Activated T-cell treated with anti-CD3 and anti-CD28 coated beads, Interleukin-2, amount 50 U/mL, for 4 hours (primary cell): Measurements from ENCODE around the gene ZBTB25. TPM values are rescaled to one million over a fixed set of nuclear protein-coding genes. Genes with fewer than 3 reads are reported as not detected.

ENCODE experiments used
- ATAC-seq, 2 donors: fragments of 200-7000 bp; cut with Tn5 transposase; one replicate each; pipeline ENCODE4 v1.10.0; 2021
- DNase-seq: peaks from one replicate; pipeline ENCODE4 v3.0.0-alpha.2; 2020
- H3K27me3 Mint-ChIP-seq: one replicate; pipeline ENCODE4 v1.8.0; 2021; ENCODE audit warnings: low read depth, mixed read lengths
- H3K36me3 Mint-ChIP-seq: one replicate; pipeline ENCODE4 v1.8.0; 2022; ENCODE audit warnings: mixed read lengths; ENCODE audit not compliant: insufficient read depth
- H3K4me1 Mint-ChIP-seq: one replicate; pipeline ENCODE4 v1.8.0; 2021; ENCODE audit warnings: low read depth, mixed read lengths
- H3K4me3 Mint-ChIP-seq: one replicate; pipeline ENCODE4 v1.8.0; 2021; ENCODE audit warnings: mild to moderate bottlenecking, moderate library complexity, mixed read lengths
- H3K9me3 Mint-ChIP-seq: one replicate; pipeline ENCODE4 v1.8.0; 2021; ENCODE audit warnings: mixed read lengths
- total RNA-seq, 3 donors: library from RNA; stranded (reverse); gene quantifications; one replicate each; pipeline ENCODE4 v1.2.1, GENCODE V29; 2021

ZBTB25 gene
- total RNA-seq, 3 donors from 2014 or later: 12.8 to 13.5 (median 13.1) TPM

GRCh38 chr14:64417771-64418125 lies 85.9 kb downstream of the ZBTB25 start:
- Mint-ChIP-seq H3K9me3 (no peaks in the 10 kb centered on the region), H3K4me1 (peaks cover 2% of the 10 kb centered on the region), H3K4me3 (no peak overlapping the region), H3K27me3 (no peaks in the 10 kb centered on the region), H3K36me3 (peaks cover 41% of the 10 kb centered on the region)
- DNase-seq (no peak), ATAC-seq (no peak)

DNA sequence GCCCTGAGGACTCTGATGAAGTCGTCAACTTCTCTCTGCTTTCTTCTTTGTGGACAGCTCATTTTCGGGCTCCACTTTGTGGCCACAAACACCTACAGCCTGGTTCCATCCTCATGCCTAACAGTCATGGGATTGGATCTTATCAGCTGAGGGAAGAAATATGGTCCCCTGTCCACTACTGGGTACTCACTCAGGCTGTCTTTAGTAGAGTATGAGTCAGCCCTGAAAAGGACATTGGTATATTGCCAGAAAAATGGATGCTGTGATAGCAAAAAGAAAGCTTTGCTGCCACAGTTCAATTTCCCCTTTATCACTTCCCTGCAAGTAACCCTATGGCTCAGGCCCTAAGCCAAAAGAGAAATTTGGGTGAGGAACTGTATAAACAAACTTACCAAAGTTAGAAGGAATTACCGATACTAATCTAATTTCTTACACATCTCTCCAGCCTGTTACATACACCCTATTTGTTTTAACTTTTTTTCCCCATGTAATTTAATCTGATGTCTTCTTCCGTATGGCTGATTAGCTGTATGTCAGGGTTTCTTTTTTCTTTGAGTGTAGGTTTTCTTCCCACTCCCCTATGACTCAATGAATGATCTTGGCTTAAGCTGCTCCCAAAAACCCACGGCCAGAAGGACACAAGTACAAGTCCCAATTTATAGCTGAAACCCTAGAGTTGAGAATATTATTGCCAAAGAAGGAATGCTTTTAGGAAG lies 86.4 kb downstream of the ZBTB25 start:
- H3K4me1 Mint-ChIP-seq: no peaks in the 10 kb centered on the region
- H3K9me3 Mint-ChIP-seq: no peaks in the 10 kb centered on the region
- DNase-seq (no peak), ATAC-seq (no peak)
- H3K27me3 Mint-ChIP-seq: no peaks in the 10 kb centered on the region
- peaks cover 43% of the 10 kb centered on the region for H3K36me3 Mint-ChIP-seq
- no peak overlapping the region for H3K4me3 Mint-ChIP-seq

- no peak for ATAC-seq
- Mint-ChIP-seq H3K4me3 (no peak overlapping the region), H3K27me3 (no peaks in the 10 kb centered on the region), H3K4me1 (peaks cover 2% of the 10 kb centered on the region), H3K36me3 (peaks cover 45% of the 10 kb centered on the region), H3K9me3 (no peaks in the 10 kb centered on the region)
- DNase-seq: no peak
Observed at GRCh38 chr14:64416348-64416932, 87.2 kb downstream of the ZBTB25 start.

GRCh38 chr14:64412237-64412636 lies 91.4 kb downstream of the ZBTB25 start:
- peaks cover 24% of the 10 kb centered on the region for H3K36me3 Mint-ChIP-seq
- no peak for ATAC-seq
- H3K9me3 Mint-ChIP-seq: no peaks in the 10 kb centered on the region
- H3K27me3 Mint-ChIP-seq: no peaks in the 10 kb centered on the region
- H3K4me3 Mint-ChIP-seq: no peak overlapping the region
- H3K4me1 Mint-ChIP-seq: peaks cover 2% of the 10 kb centered on the region
- DNase-seq: no peak

- no peaks in the 10 kb centered on the region for H3K27me3 Mint-ChIP-seq
- no peak overlapping the region for H3K4me3 Mint-ChIP-seq
- DNase-seq (no peak), ATAC-seq (no peak)
- H3K4me1 Mint-ChIP-seq: peaks cover 2% of the 10 kb centered on the region
- H3K9me3 Mint-ChIP-seq: no peaks in the 10 kb centered on the region
- peaks cover 23% of the 10 kb centered on the region for H3K36me3 Mint-ChIP-seq
Observed at GRCh38 chr14:64411001-64411400, 92.6 kb downstream of the ZBTB25 start.

- ATAC-seq: no peak
- H3K27me3 Mint-ChIP-seq: no peaks in the 10 kb centered on the region
- H3K9me3 Mint-ChIP-seq: no peaks in the 10 kb centered on the region
- H3K36me3 Mint-ChIP-seq: peaks cover 20% of the 10 kb centered on the region
- H3K4me1 Mint-ChIP-seq: peaks cover 2% of the 10 kb centered on the region
- DNase-seq: no peak
- H3K4me3 Mint-ChIP-seq: no peak overlapping the region
Observed at GRCh38 chr14:64410084-64410774, 93.4 kb downstream of the ZBTB25 start.

DNA sequence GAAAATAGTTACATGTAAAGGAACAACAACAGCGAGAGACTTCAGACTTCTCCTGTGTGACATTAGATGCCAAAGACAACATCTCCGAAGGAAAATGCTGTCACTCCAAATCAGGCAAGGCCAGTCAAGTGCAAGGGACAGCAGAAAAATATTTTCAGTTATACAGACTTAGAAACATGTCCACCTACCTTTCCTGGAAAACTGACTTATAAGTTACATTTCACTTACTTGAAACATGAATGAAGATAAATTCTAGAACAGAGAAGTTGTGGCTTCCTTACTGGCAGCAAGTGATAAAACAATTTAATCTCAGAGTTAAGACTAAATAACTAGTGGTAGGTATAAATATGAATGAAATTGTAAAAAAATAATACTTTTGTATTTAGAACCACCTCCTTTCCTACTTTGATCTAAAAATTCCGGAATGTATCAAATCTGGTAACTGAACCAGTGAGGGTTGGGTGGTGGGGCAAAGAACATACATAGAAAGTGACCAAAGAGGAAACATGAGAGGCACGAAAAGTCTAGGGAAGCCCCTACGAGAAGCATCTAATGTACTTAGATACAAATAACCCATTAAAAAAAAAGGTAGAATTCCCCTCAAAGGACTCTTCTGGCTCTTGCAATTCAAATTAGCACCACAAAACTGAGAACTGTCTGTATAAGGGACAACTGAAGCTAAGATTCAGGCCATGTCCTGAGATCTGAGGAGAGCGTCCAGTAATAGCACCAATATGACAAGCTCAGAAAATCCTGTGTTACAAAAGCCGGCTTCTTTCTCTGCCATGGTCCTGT lies 94.3 kb downstream of the ZBTB25 start:
- H3K36me3 Mint-ChIP-seq: peaks cover 26% of the 10 kb centered on the region
- no peak overlapping the region for H3K4me3 Mint-ChIP-seq
- DNase-seq (no peak), ATAC-seq (no peak)
- peaks cover 2% of the 10 kb centered on the region for H3K4me1 Mint-ChIP-seq
- H3K9me3 Mint-ChIP-seq: no peaks in the 10 kb centered on the region
- H3K27me3 Mint-ChIP-seq: no peaks in the 10 kb centered on the region

- DNase-seq (no peak), ATAC-seq (no peak)
- Mint-ChIP-seq H3K4me1 (peaks cover 2% of the 10 kb centered on the region), H3K9me3 (no peaks in the 10 kb centered on the region), H3K4me3 (no peak overlapping the region), H3K27me3 (no peaks in the 10 kb centered on the region), H3K36me3 (peaks cover 28% of the 10 kb centered on the region)
Observed at GRCh38 chr14:64407329-64407728, 96.3 kb downstream of the ZBTB25 start.

DNA sequence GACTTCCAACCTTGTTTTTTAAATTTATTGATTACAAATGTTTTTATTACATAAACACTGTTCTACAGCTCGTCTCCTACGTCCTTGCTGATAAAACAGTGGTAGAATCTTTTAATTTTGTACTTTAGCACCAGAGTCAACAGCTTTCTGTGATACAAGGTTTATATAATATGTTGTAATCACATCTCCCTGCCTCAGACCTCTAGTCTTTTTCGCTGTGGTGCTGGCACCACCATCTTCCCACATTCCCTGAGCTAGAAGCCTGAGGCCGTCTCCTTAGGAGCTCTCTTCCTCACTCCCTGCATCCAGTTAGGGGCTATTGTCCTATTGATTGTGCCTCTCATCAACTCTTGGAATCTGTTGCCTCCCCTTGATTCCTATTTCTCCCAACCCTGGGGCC lies 98.3 kb downstream of the ZBTB25 start:
- Mint-ChIP-seq H3K4me3 (no peak overlapping the region), H3K4me1 (no peaks in the 10 kb centered on the region), H3K36me3 (peaks cover 19% of the 10 kb centered on the region), H3K27me3 (no peaks in the 10 kb centered on the region), H3K9me3 (no peaks in the 10 kb centered on the region)
- no peak for DNase-seq
- no peak for ATAC-seq

DNA sequence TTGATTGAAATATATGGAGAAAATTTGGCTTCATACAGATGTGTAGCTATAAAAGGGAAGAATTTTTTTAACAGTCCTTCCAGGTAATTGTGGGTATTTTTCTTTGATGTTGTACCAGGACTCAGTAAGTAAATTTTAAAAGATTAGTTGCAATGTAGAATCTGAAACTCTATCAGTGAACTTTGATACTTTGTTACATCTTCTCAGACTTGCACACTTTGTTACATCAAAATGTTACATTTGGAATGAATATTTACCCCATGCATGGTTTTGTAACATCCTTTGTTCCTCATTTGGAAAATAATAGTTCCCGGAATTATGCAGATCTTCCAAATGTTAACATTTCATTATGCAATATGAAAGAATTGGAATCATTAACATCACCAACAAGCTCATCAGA lies 101.7 kb downstream of the ZBTB25 start:
- ATAC-seq (no peak), DNase-seq (no peak)
- Mint-ChIP-seq H3K27me3 (no peaks in the 10 kb centered on the region), H3K9me3 (no peaks in the 10 kb centered on the region), H3K4me1 (no peaks in the 10 kb centered on the region), H3K36me3 (peaks cover 19% of the 10 kb centered on the region), H3K4me3 (no peak overlapping the region)

DNA sequence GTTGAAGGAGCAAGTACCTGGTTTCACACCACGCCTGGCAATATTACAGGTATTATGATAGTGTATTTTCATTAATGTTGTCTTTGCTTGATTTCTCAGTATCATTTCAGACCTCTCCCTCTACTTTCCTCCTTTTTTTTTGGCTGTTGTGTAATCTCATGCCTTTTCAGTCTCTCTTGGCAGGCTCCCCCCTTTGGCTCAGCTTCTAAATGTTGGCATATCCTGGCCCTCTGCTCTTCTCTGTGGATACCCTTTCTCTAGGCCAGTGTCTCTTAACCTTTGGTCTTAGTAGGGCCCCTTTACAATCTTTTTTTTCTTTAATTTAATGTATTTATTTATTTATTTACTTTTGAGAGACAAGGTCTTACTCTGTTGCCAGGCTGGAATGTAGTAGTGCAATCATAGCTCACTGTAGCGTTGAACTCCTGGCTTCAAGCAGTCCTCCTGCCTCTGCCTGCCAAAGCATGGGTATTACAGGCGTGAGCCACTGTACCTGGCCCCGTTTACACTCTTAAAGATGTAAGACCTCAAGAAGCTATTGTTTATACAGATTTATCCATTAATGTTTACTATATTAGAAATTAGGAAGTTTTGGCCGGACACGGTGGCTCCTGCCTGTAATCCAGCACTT lies 102.7 kb downstream of the ZBTB25 start:
- no peak for DNase-seq
- Mint-ChIP-seq H3K9me3 (no peaks in the 10 kb centered on the region), H3K4me1 (no peaks in the 10 kb centered on the region), H3K36me3 (peaks cover 14% of the 10 kb centered on the region), H3K4me3 (no peak overlapping the region), H3K27me3 (no peaks in the 10 kb centered on the region)
- no peak for ATAC-seq
